ENCODE results near the gene FAM181A. TPM values are rescaled to one million over a fixed set of nuclear protein-coding genes. Genes with fewer than 3 reads are reported as not detected.

FAM181A gene
- total RNA-seq, 1 experiment from 2014 or later = not detected

DNA sequence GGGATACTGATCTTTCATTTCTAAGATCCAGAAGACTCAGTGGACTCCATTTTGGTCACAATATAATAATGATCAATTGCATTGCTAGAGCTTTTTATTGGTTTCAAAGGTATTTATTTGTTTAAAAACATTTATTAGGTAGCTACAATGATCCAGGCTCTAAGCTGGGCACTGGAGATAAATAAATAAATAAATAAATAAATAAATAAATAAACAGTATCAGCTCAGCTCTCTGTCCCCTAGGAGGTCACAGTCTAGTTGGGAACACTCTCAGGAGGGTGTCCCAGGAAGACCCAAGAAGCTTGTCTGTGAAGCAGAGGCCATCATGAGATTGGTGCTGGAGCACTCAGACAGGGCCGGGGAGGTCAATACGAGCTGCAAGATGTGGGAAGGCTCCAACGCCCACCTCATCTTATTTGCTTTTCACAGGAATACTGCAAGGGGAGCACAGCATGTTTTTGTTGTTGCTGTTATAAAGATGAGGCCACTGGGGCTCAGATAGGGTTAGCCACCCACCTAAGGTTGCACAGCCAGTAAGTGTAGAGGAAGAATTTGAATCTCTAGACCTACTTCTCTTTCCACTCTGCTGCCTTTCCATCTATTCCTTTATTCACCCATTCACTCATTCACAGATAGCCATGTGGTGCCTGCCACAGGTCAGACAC lies 33.8 kb downstream of the FAM181A start:
- no peak for ATAC-seq
- Histone ChIP-seq H3F3A (ENCODE audit: low read length, unreplicated experiment) (no peaks in the 10 kb centered on the region), H2AFZ (ENCODE audit: low read length) (no peak overlapping the region), H3K27me3 (ENCODE audit: low read length) (no peaks in the 10 kb centered on the region), H3K4me2 (ENCODE audit: low read length) (no peak overlapping the region), H4K20me1 (ENCODE audit: low read length) (no peaks in the 10 kb centered on the region), H3K9me3 (ENCODE audit: low read length) (no peaks in the 10 kb centered on the region), H3K27ac (ENCODE audit: low read length) (0 out of 2 replicates have a peak overlapping the region, but pooled peaks have one; percentile 85), H3K36me3 (ENCODE audit: low read depth, low read length) (no peaks in the 10 kb centered on the region), H3K9ac (ENCODE audit: low read length) (peak overlapping the region; percentile 50; the same call in 1 of the 2 replicates), H3K4me1 (ENCODE audit: insufficient read depth, low read length) (peaks cover 25% of the 10 kb centered on the region), H3K79me2 (ENCODE audit: low read length) (no peaks in the 10 kb centered on the region), H3K9me2 (replicated peaks; ENCODE audit: low read length) (no peaks in the 10 kb centered on the region), H3K4me3 (ENCODE audit: low read length) (no peak overlapping the region)
- no peak for DNase-seq
- BruUV-seq (replicated peaks) = no TSS peak
- intact Hi-C loops (cut with micrococcal nuclease) = no loop called here
- CTCF ChIA-PET = no interaction called here
- POLR2A ChIA-PET (ENCODE audit: unreplicated experiment) = no interaction called here
- TF ChIP-seq EZH2 (IDR thresholded peaks at IDR 0.05; ENCODE audit: low read length, unreplicated experiment) (no peak), EZH2phosphoT487 (IDR thresholded peaks at IDR 0.05; ENCODE audit: borderline replicate concordance, low read length) (no peak)
- TF ChIP-seq, protein P1, sequence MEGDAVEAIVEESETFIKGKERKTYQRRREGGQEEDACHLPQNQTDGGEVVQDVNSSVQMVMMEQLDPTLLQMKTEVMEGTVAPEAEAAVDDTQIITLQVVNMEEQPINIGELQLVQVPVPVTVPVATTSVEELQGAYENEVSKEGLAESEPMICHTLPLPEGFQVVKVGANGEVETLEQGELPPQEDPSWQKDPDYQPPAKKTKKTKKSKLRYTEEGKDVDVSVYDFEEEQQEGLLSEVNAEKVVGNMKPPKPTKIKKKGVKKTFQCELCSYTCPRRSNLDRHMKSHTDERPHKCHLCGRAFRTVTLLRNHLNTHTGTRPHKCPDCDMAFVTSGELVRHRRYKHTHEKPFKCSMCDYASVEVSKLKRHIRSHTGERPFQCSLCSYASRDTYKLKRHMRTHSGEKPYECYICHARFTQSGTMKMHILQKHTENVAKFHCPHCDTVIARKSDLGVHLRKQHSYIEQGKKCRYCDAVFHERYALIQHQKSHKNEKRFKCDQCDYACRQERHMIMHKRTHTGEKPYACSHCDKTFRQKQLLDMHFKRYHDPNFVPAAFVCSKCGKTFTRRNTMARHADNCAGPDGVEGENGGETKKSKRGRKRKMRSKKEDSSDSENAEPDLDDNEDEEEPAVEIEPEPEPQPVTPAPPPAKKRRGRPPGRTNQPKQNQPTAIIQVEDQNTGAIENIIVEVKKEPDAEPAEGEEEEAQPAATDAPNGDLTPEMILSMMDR (conservative IDR thresholded peaks at IDR 0.05; ENCODE audit: low read depth, low read length) = no peak

DNA sequence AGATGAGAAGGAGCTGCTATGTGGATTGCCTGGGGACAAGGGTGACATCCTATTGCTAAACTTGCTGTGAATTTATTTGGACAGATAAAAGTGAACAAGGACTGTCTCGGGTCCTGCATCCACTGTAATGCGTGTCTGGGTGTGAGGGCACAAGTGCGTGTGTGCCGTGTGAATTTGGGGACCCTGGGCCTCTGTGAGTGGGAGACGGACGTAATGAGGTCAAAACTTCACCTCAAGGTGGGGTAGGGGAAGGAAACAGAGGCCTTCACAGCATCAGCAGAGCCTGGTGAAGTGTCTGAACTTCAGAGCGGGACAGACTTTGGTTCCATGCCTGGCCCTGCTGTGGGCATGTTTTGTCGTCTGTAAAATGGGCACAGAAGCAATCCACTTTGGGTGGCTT lies 34.5 kb downstream of the FAM181A start:
- no peaks in the 10 kb centered on the region for H3K79me2 ChIP-seq (ENCODE audit: low read length)
- TF ChIP-seq, protein P1 (conservative IDR thresholded peaks at IDR 0.05; ENCODE audit: low read depth, low read length) = no peak
- TF ChIP-seq EZH2 (IDR thresholded peaks at IDR 0.05; ENCODE audit: low read length, unreplicated experiment) = no peak
- no peak for TF ChIP-seq EZH2phosphoT487 (IDR thresholded peaks at IDR 0.05; ENCODE audit: borderline replicate concordance, low read length)
- H3K27me3 ChIP-seq (ENCODE audit: low read length) = no peaks in the 10 kb centered on the region
- H3K9me3 ChIP-seq (ENCODE audit: low read length) = no peaks in the 10 kb centered on the region
- H3K4me1 ChIP-seq (ENCODE audit: insufficient read depth, low read length) = peaks cover 25% of the 10 kb centered on the region
- no peaks in the 10 kb centered on the region for H3F3A ChIP-seq (ENCODE audit: low read length, unreplicated experiment)
- CTCF ChIA-PET = no interaction called here
- BruUV-seq (replicated peaks) = no TSS peak
- ATAC-seq = no peak
- H3K9ac ChIP-seq (ENCODE audit: low read length) = no peak overlapping the region
- no peak overlapping the region for H3K4me2 ChIP-seq (ENCODE audit: low read length)
- H3K4me3 ChIP-seq (ENCODE audit: low read length) = no peak overlapping the region
- no peaks in the 10 kb centered on the region for H3K9me2 ChIP-seq (replicated peaks; ENCODE audit: low read length)
- no peaks in the 10 kb centered on the region for H3K36me3 ChIP-seq (ENCODE audit: low read depth, low read length)
- POLR2A ChIA-PET (ENCODE audit: unreplicated experiment) = no interaction called here
- intact Hi-C loops (cut with micrococcal nuclease) = no loop called here
- H3K27ac ChIP-seq (ENCODE audit: low read length) = no peak overlapping the region
- no peak for DNase-seq
- no peaks in the 10 kb centered on the region for H4K20me1 ChIP-seq (ENCODE audit: low read length)
- H2AFZ ChIP-seq (ENCODE audit: low read length) = no peak overlapping the region
